CD14-positive monocyte (primary cell): ENCODE measurements around the gene HMGN2. TPM values are rescaled to one million over a fixed set of nuclear protein-coding genes. Genes with fewer than 3 reads are reported as not detected.

Experiments used
- DNase-seq, 3 donors: peaks; one replicate each; pipeline ENCODE4 v3.0.0-alpha.2; 2011 to 2022
- H2AFZ ChIP-seq: 2 replicates; pipeline ENCODE4 v1.6.0; 2012; ENCODE audit warnings: mild to moderate bottlenecking, low read depth, low read length, inconsistent platforms; ENCODE audit not compliant: insufficient read depth, poor library complexity, severe bottlenecking
- H3K27ac ChIP-seq, 2 donors: 1 replicate in 1 of 2; 2 replicates in 1 of 2; pipeline ENCODE4 v1.5.1; 2012 to 2013; ENCODE audit warnings: low read length in 2 of 2, control low read depth in 1 of 2, inconsistent platforms in 1 of 2, low read depth in 1 of 2, mild to moderate bottlenecking in 1 of 2
- H3K27me3 ChIP-seq, 2 donors: one replicate each; pipeline versions ENCODE4 v1.6.0 to v1.6.1; 2011 to 2013; ENCODE audit warnings: low read length in 2 of 2; ENCODE audit not compliant: control insufficient read depth in 2 of 2, insufficient read depth in 2 of 2
- H3K36me3 ChIP-seq, 2 donors: replicated peaks in 1 of 2; 1 replicate in 1 of 2; 2 replicates in 1 of 2; pipeline versions ENCODE4 v1.5.1 to v1.6.1; 2012 to 2013; ENCODE audit warnings: low read length in 2 of 2, control low read depth in 1 of 2, inconsistent platforms in 1 of 2, mild to moderate bottlenecking in 1 of 2; ENCODE audit not compliant: insufficient read depth in 2 of 2, control insufficient read depth in 1 of 2
- H3K4me1 ChIP-seq, 2 donors: 1 replicate in 1 of 2; 2 replicates in 1 of 2; pipeline versions ENCODE4 v1.5.1 to v1.6.1; 2012 to 2013; ENCODE audit warnings: low read length in 2 of 2, control low read depth in 1 of 2, inconsistent platforms in 1 of 2, mild to moderate bottlenecking in 1 of 2, moderate library complexity in 1 of 2; ENCODE audit not compliant: insufficient read depth in 2 of 2, control insufficient read depth in 1 of 2
- H3K4me2 ChIP-seq: replicated peaks from 2 replicates; pipeline ENCODE3; 2012; ENCODE audit warnings: low read length, moderate library complexity, mild to moderate bottlenecking; ENCODE audit not compliant: poor library complexity, severe bottlenecking; ENCODE audit errors: extremely low read depth
- H3K4me3 ChIP-seq, 3 experiments: fragments of 200-600 bp in 1 of 3; sonication (generic) in 1 of 3; replicated peaks in 1 of 3; 1 replicate in 2 of 3; 2 replicates in 1 of 3; pipeline ENCODE4 v1.5.1; 2011 to 2013; ENCODE audit warnings: low read length in 3 of 3, mild to moderate bottlenecking in 3 of 3, control low read depth in 2 of 3, low read depth in 2 of 3, inconsistent platforms in 1 of 3, moderate library complexity in 1 of 3
- H3K79me2 ChIP-seq: 2 replicates; pipeline ENCODE4 v1.6.0; 2012; ENCODE audit warnings: mild to moderate bottlenecking, control low read depth, inconsistent platforms, low read length, moderate library complexity; ENCODE audit not compliant: insufficient read depth
- H3K9ac ChIP-seq: 2 replicates; pipeline ENCODE4 v1.6.0; 2017; ENCODE audit warnings: low read length, mild to moderate bottlenecking; ENCODE audit not compliant: insufficient read depth, poor library complexity, severe bottlenecking
- H3K9me3 ChIP-seq, 2 donors: replicated peaks in 1 of 2; 1 replicate in 1 of 2; 2 replicates in 1 of 2; pipeline versions ENCODE4 v1.5.1 to v1.6.1; 2012 to 2013; ENCODE audit warnings: low read length in 2 of 2, control low read depth in 1 of 2; ENCODE audit not compliant: control insufficient read depth in 1 of 2, insufficient read depth in 1 of 2
- H4K20me1 ChIP-seq: 2 replicates; pipeline ENCODE4 v1.6.0; 2012; ENCODE audit warnings: mild to moderate bottlenecking, low read length, control low read depth, moderate library complexity; ENCODE audit not compliant: insufficient read depth
- H3K27ac Mint-ChIP-seq, 7 donors: one replicate each; pipeline ENCODE4 v1.8.0; 2020; ENCODE audit warnings: mild to moderate bottlenecking in 7 of 7, mixed read lengths in 7 of 7, moderate library complexity in 6 of 7, inconsistent platforms in 2 of 7
- H3K27me3 Mint-ChIP-seq, 3 donors: one replicate each; pipeline ENCODE4 v1.8.0; 2021 to 2022; ENCODE audit warnings: low read depth in 3 of 3, mild to moderate bottlenecking in 3 of 3, mixed read lengths in 3 of 3, moderate library complexity in 3 of 3, inconsistent platforms in 1 of 3
- H3K36me3 Mint-ChIP-seq, 2 donors: one replicate each; pipeline ENCODE4 v1.8.0; 2020; ENCODE audit warnings: mixed read lengths in 2 of 2, inconsistent platforms in 1 of 2, mild to moderate bottlenecking in 1 of 2
- H3K4me1 Mint-ChIP-seq: one replicate; pipeline ENCODE4 v1.8.0; 2020; ENCODE audit warnings: mild to moderate bottlenecking, mixed read lengths
- H3K4me3 Mint-ChIP-seq, 2 donors: one replicate each; pipeline ENCODE4 v1.8.0; 2020; ENCODE audit warnings: mild to moderate bottlenecking in 2 of 2, mixed read lengths in 2 of 2, moderate library complexity in 1 of 2
- H3K9me3 Mint-ChIP-seq, 7 donors: one replicate each; pipeline ENCODE4 v1.8.0; 2020 to 2022; ENCODE audit warnings: mixed read lengths in 7 of 7, mild to moderate bottlenecking in 6 of 7, moderate library complexity in 6 of 7, inconsistent platforms in 2 of 7
- CTCF ChIP-seq: fragments of 200-600 bp; IDR thresholded peaks from one replicate; pipeline ENCODE4 v1.8.0; 2022; ENCODE audit warnings: antibody characterized with exemption, mild to moderate bottlenecking
- WGBS: methylation state at CpG from one replicate; pipeline ENCODE4 v1.1.5; 2013; ENCODE audit warnings: missing lambda C conversion rate; ENCODE audit not compliant: insufficient coverage; 5-methylcytosine and 5-hydroxymethylcytosine counted together
- intact Hi-C, 2 donors: fragments of 100-400 bp; cut with micrococcal nuclease; formaldehyde crosslinking; loops; one replicate each; pipeline versions ENCODE4 v1.15.0 to v1.15.1; 2023
- polyA plus RNA-seq, 3 donors: library from polyadenylated mRNA; depleted of rRNA in 1 of 3; unstranded in 2 of 3; stranded (reverse) in 1 of 3; fragments of 300-500 nt in 2 of 3; fragments of >200 nt in 1 of 3; fragmentation: Illumina TruSeq in 2 of 3; gene quantifications; 1 replicate in 2 of 3; 2 replicates in 1 of 3; pipeline ENCODE4 v1.2.3, GENCODE V29; 2012 to 2021

Gene HMGN2
- polyA plus RNA-seq, 3 donors = 400 to 575 (median 555) TPM

GRCh38 chr1:26493267-26493666 is 21.0 kb downstream of the HMGN2 start:
- H3K9me3 ChIP-seq = no peaks in the 10 kb centered on the region
- intact Hi-C loops = loop anchor here in 1 of 2 donors (10.0 kb wide), 1 partner anchor 382 kb away; no protein-coding TSS in a partner anchor
- Mint-ChIP-seq H3K27ac (no peak overlapping the region), H3K9me3 (no peaks in the 10 kb centered on the region), H3K4me3 (no peak overlapping the region), H3K36me3 (no peaks in the 10 kb centered on the region), H3K4me1 (peaks cover 14% of the 10 kb centered on the region), H3K27me3 (peaks cover 1 to 5% (median 3%) of the 10 kb centered on the region in 3 donors)
- H3K4me3 ChIP-seq = no peak overlapping the region
- H3K79me2 ChIP-seq = no peaks in the 10 kb centered on the region
- no peaks in the 10 kb centered on the region for H4K20me1 ChIP-seq
- no peaks in the 10 kb centered on the region for H3K36me3 ChIP-seq
- no peaks in the 10 kb centered on the region for H3K27me3 ChIP-seq
- no peak overlapping the region for H2AFZ ChIP-seq
- H3K9ac ChIP-seq = no peak overlapping the region
- H3K4me2 ChIP-seq = no peak overlapping the region
- DNase-seq = no peak
- no peak for TF ChIP-seq CTCF
- H3K27ac ChIP-seq = no peak overlapping the region
- WGBS = 83% methylated on average over 2 of the region's 3 CpGs
- H3K4me1 ChIP-seq = no peaks in the 10 kb centered on the region

- no peaks in the 10 kb centered on the region for H4K20me1 ChIP-seq
- H3K4me1 ChIP-seq = no peaks in the 10 kb centered on the region
- no peaks in the 10 kb centered on the region for H3K27me3 ChIP-seq
- H3K4me3 ChIP-seq = no peak overlapping the region
- H2AFZ ChIP-seq = no peak overlapping the region
- Mint-ChIP-seq H3K9me3 (no peaks in the 10 kb centered on the region), H3K4me1 (peaks cover 15% of the 10 kb centered on the region), H3K36me3 (no peaks in the 10 kb centered on the region), H3K4me3 (no peak overlapping the region), H3K27me3 (peaks cover 1 to 5% (median 3%) of the 10 kb centered on the region in 3 donors), H3K27ac (peak overlapping the region in 1 of 7 donors; percentile 55)
- H3K27ac ChIP-seq = no peak overlapping the region
- DNase-seq = no peak
- H3K9me3 ChIP-seq = no peaks in the 10 kb centered on the region
- no peak overlapping the region for H3K4me2 ChIP-seq
- no peak for TF ChIP-seq CTCF
- no peaks in the 10 kb centered on the region for H3K36me3 ChIP-seq
- H3K79me2 ChIP-seq = no peaks in the 10 kb centered on the region
- no peak overlapping the region for H3K9ac ChIP-seq
- 86% methylated on average over 1 of the region's 3 CpGs for WGBS
- intact Hi-C loops = loop anchor here in 1 of 2 donors (10.0 kb wide), 1 partner anchor 381 kb away; no protein-coding TSS in a partner anchor
These were observed 21.7 kb downstream of the HMGN2 start for GRCh38 chr1:26493938-26494337.
